Endothelial cell of umbilical vein (primary cell): ENCODE measurements around the gene HIC1. TPM values are rescaled to one million over a fixed set of nuclear protein-coding genes. Genes with fewer than 3 reads are reported as not detected.

Experiments used
- BruUV-seq: library from RNA; stranded (reverse); fragments of 400-500 nt; replicated peaks from 2 replicates; lab custom pipeline; 2021; lab: Mats Ljungman, UMichigan
- CTCF ChIA-PET: fragments of 300-600, 350-600 bp; sonication (Branson Sonifier 250); formaldehyde crosslinking; loops from one replicate; lab custom pipeline; 2021; ENCODE audit warnings: antibody characterized with exemption, inconsistent platforms; lab: Charles Lee
- POLR2A ChIA-PET: fragments of 300-600, 350-600 bp; sonication (Branson Sonifier 250); formaldehyde crosslinking; loops from one replicate; lab custom pipeline; 2021; ENCODE audit warnings: antibody characterized with exemption, inconsistent platforms; lab: Charles Lee
- DNase-seq: peaks from one replicate; pipeline ENCODE4 v3.0.0-alpha.2; 2011; ENCODE audit warnings: low read depth, low spot score
- FAIRE-seq: peaks from 2 replicates; lab custom pipeline; 2011; peaks lifted over from hg19 to GRCh38; lab: Jason Lieb, UNC
- H2AFZ ChIP-seq: 2 replicates; pipeline ENCODE4 v1.6.0; 2012; ENCODE audit warnings: low read depth, low read length, control low read depth, inconsistent platforms
- H3K27ac ChIP-seq: 2 replicates; pipeline ENCODE4 v1.5.1; 2011; ENCODE audit warnings: low read depth, mild to moderate bottlenecking, control low read depth, low read length, moderate library complexity; ENCODE audit not compliant: insufficient read depth
- H3K27me3 ChIP-seq, 2 experiments: 2 replicates each; pipeline versions ENCODE4 v1.6.0 to v1.6.1; 2011; ENCODE audit warnings: low read length in 2 of 2, mixed read lengths in 1 of 2; ENCODE audit not compliant: control insufficient read depth in 2 of 2, insufficient read depth in 2 of 2
- H3K36me3 ChIP-seq, 2 experiments: 2 replicates in 1 of 2; 3 replicates in 1 of 2; pipeline ENCODE4 v1.5.1; 2011; ENCODE audit warnings: low read length in 2 of 2, mild to moderate bottlenecking in 1 of 2, moderate library complexity in 1 of 2; ENCODE audit not compliant: control insufficient read depth in 2 of 2, insufficient read depth in 2 of 2; ENCODE audit errors: extremely low read depth in 1 of 2
- H3K4me1 ChIP-seq: 3 replicates; pipeline ENCODE4 v1.5.1; 2011; ENCODE audit warnings: mild to moderate bottlenecking, low read length; ENCODE audit not compliant: control insufficient read depth, insufficient read depth; ENCODE audit errors: extremely low read depth
- H3K4me2 ChIP-seq: 2 replicates; pipeline ENCODE4 v1.6.1; 2011; ENCODE audit warnings: low read length, control low read depth, mixed read lengths; ENCODE audit not compliant: insufficient read depth
- H3K4me3 ChIP-seq, 3 experiments: fragments of 200-600 bp in 1 of 3; sonication (generic), shearing (Covaris generic) in 1 of 3; replicated peaks in 1 of 3; 2 replicates each; pipeline ENCODE4 v1.5.1; 2011 to 2016; ENCODE audit warnings: control low read depth in 3 of 3, low read length in 3 of 3, mild to moderate bottlenecking in 2 of 3, inconsistent platforms in 1 of 3, low read depth in 1 of 3, moderate library complexity in 1 of 3; ENCODE audit not compliant: insufficient read depth in 1 of 3
- H3K79me2 ChIP-seq: 2 replicates; pipeline ENCODE4 v1.6.0; 2012; ENCODE audit warnings: low read length, inconsistent platforms; ENCODE audit not compliant: control insufficient read depth, insufficient read depth
- H3K9ac ChIP-seq: replicated peaks from 2 replicates; pipeline ENCODE3; 2011; ENCODE audit warnings: low read length, control low read depth; ENCODE audit not compliant: insufficient read depth; ENCODE audit errors: extremely low read depth
- H3K9me1 ChIP-seq: replicated peaks from 3 replicates; pipeline ENCODE4 v1.6.0; 2011; ENCODE audit warnings: mild to moderate bottlenecking, low read length; ENCODE audit not compliant: control insufficient read depth, insufficient read depth; ENCODE audit errors: extremely low read depth
- H3K9me3 ChIP-seq: replicated peaks from 2 replicates; pipeline ENCODE4 v1.5.1; 2012; ENCODE audit warnings: low read length, inconsistent platforms; ENCODE audit not compliant: control insufficient read depth, insufficient read depth
- H4K20me1 ChIP-seq: replicated peaks from 2 replicates; pipeline ENCODE3; 2011; ENCODE audit warnings: mild to moderate bottlenecking, low read length; ENCODE audit not compliant: control insufficient read depth, insufficient read depth; ENCODE audit errors: extremely low read depth
- EZH2 ChIP-seq: IDR thresholded peaks from 2 replicates; pipeline ENCODE4 v1.6.1; 2012; ENCODE audit warnings: borderline replicate concordance, low read depth, mild to moderate bottlenecking, moderate library complexity, low read length, inconsistent platforms; ENCODE audit not compliant: severe bottlenecking
- FOS ChIP-seq: IDR thresholded peaks from 2 replicates; pipeline ENCODE4 v1.6.1; 2011; ENCODE audit warnings: mild to moderate bottlenecking, low read length, moderate library complexity, borderline replicate concordance; ENCODE audit not compliant: insufficient read depth
- GATA2 ChIP-seq: IDR thresholded peaks from 2 replicates; pipeline ENCODE4 v1.7.0; 2011; ENCODE audit warnings: low read depth, mild to moderate bottlenecking, moderate library complexity, mixed read lengths, low read length; ENCODE audit not compliant: insufficient read length, insufficient read depth
- JUN ChIP-seq: IDR thresholded peaks from 2 replicates; pipeline ENCODE4 v1.6.1; 2011; ENCODE audit warnings: borderline replicate concordance, low read depth; ENCODE audit not compliant: insufficient read length, insufficient read depth
- POLR2A ChIP-seq: IDR thresholded peaks from 2 replicates; pipeline ENCODE4 v1.6.1; 2012; ENCODE audit warnings: low read depth, mild to moderate bottlenecking, control low read depth, low read length
- dilution Hi-C: fragments of 300-500 bp; cut with MboI; formaldehyde crosslinking; loops from one replicate; pipeline ENCODE4 v1.15.0; 2019; ENCODE audit warnings: low sequenced_read_pairs; ENCODE audit not compliant: extremely low pct_ligation_motif_present
- intact Hi-C: fragments of 100-400 bp; cut with micrococcal nuclease; formaldehyde crosslinking; loops from one replicate; pipeline ENCODE4 v1.10.0; 2022
- polyA plus RNA-seq, 4 experiments: library from polyadenylated mRNA; depleted of rRNA in 3 of 4; stranded (reverse) in 3 of 4; unstranded in 1 of 4; fragments of >200 nt; gene quantifications; 2 replicates each; pipeline versions ENCODE4 v1.2.1 to v1.2.3, GENCODE V29; 2011 to 2012; ENCODE audit warnings: missing spikeins in 1 of 4
- total RNA-seq: library from RNA; stranded (reverse); gene quantifications from 2 replicates; pipeline ENCODE4 v1.2.3, GENCODE V29; 2021
- TF ChIP-seq, protein P1 (sequence below): IDR thresholded peaks from 2 replicates; pipeline ENCODE4 v1.6.1; 2011; ENCODE audit not compliant: insufficient read depth, insufficient read length
- TF ChIP-seq, protein P2 (sequence below), 2 donors: IDR thresholded peaks; 1 replicate in 1 of 2; 2 replicates in 1 of 2; pipeline ENCODE4 v1.5.1; 2011; ENCODE audit warnings: low read length in 2 of 2, mild to moderate bottlenecking in 2 of 2, moderate library complexity in 2 of 2, control low read depth in 1 of 2, inconsistent platforms in 1 of 2, low read depth in 1 of 2; ENCODE audit not compliant: insufficient read depth in 1 of 2; ENCODE audit errors: extremely low read depth in 1 of 2

HIC1 gene
- total and polyA plus RNA-seq, 2 donors (not counting 3 experiments of a cell fraction or from before 2014, with no cell fraction given), result 18.2 to 35.5 TPM

DNA sequence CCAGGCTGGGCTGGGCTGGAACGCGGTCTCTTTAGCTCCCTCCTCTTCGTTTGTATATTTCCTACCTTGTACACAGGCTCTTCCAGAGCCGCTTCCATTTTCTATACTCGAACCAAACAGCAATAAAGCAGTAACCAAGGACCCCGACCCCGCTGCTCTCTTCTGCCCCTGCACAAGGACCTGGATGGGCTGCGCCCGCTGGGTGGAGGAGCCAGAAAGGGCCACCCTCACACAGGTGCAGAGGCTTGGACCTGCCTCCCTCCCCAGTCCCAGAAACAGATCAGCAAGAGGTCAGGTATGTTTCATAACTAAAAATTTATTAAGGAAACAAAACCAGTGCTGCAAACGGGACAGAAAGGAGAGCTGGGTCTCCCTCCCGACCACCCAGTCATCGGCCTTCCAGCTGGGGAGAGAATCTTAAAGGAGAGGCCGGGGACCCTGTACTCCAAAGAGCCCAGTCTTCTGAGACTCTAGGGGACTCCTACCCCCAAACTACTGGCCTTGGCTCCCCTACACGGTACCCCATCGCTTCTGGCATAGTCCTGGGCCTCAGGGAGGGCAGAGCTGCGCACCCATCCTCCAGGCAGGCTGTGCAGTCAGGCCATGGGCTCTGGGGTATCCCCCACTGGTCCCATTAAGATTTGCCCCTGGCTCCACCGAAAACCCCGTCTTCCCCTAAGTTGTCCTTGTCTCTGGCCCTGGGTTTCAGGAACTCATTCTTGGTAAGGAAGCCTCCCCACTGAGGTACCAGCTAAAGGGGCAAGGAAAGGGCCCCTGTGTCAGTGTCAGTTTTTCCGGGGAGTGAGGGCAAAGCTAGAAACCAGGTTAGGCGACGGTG lies 4.9 kb downstream of the HIC1 start:
- DNase-seq (no peak), FAIRE-seq (no peak)
- no peaks in the 10 kb centered on the region for H4K20me1 ChIP-seq
- CTCF ChIA-PET, result interaction anchor here (1.6 to 17.2 kb wide), 4 partner anchors 31 to 185 kb away, joined by 6 to 455 read pairs (median 8); no protein-coding TSS in a partner anchor
- H3K9me1 ChIP-seq, result no peaks in the 10 kb centered on the region
- H3K4me1 ChIP-seq, result peaks cover 15% of the 10 kb centered on the region
- POLR2A ChIA-PET, result no interaction called here
- H3K4me3 ChIP-seq, result no peak overlapping the region
- H3K4me2 ChIP-seq, result no peak overlapping the region
- no peaks in the 10 kb centered on the region for H3K9me3 ChIP-seq
- intact Hi-C loops, result no loop called here
- H3K27me3 ChIP-seq, result no peaks in the 10 kb centered on the region
- H3K79me2 ChIP-seq, result peaks cover 29% of the 10 kb centered on the region
- TF ChIP-seq EZH2, result no peak
- no peak for TF ChIP-seq GATA2
- TF ChIP-seq FOS, result no peak
- TF ChIP-seq JUN, result no peak
- no peak for TF ChIP-seq POLR2A
- TF ChIP-seq, protein P1, sequence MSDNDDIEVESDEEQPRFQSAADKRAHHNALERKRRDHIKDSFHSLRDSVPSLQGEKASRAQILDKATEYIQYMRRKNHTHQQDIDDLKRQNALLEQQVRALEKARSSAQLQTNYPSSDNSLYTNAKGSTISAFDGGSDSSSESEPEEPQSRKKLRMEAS, result no peak
- TF ChIP-seq, protein P2, sequence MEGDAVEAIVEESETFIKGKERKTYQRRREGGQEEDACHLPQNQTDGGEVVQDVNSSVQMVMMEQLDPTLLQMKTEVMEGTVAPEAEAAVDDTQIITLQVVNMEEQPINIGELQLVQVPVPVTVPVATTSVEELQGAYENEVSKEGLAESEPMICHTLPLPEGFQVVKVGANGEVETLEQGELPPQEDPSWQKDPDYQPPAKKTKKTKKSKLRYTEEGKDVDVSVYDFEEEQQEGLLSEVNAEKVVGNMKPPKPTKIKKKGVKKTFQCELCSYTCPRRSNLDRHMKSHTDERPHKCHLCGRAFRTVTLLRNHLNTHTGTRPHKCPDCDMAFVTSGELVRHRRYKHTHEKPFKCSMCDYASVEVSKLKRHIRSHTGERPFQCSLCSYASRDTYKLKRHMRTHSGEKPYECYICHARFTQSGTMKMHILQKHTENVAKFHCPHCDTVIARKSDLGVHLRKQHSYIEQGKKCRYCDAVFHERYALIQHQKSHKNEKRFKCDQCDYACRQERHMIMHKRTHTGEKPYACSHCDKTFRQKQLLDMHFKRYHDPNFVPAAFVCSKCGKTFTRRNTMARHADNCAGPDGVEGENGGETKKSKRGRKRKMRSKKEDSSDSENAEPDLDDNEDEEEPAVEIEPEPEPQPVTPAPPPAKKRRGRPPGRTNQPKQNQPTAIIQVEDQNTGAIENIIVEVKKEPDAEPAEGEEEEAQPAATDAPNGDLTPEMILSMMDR (IDR thresholded peaks at IDR 0.05; ENCODE audit: extremely low read depth in 1 of 2, insufficient read depth in 1 of 2, low read depth in 1 of 2, low read length in 2 of 2), result no peak
- H3K9ac ChIP-seq, result no peak overlapping the region
- no peak overlapping the region for H3K27ac ChIP-seq
- no peak overlapping the region for H2AFZ ChIP-seq
- BruUV-seq, result TSS peak; percentile 59
- peaks cover 3 to 13% of the 10 kb centered on the region in 2 experiments for H3K36me3 ChIP-seq
- dilution Hi-C loops, result no loop called here
